Activated T-cell treated with anti-CD3 and anti-CD28 coated beads for 1 hour (primary cell): Measurements from ENCODE around the gene MBP.

Source experiments
- DNase-seq: peaks from one replicate; pipeline ENCODE4 v3.0.0-alpha.2; 2020; ENCODE audit warnings: low read depth

Gene MBP

GRCh38 chr18:76943542-76944339, 188.8 kb downstream of the MBP start:
- no peak for DNase-seq

DNA sequence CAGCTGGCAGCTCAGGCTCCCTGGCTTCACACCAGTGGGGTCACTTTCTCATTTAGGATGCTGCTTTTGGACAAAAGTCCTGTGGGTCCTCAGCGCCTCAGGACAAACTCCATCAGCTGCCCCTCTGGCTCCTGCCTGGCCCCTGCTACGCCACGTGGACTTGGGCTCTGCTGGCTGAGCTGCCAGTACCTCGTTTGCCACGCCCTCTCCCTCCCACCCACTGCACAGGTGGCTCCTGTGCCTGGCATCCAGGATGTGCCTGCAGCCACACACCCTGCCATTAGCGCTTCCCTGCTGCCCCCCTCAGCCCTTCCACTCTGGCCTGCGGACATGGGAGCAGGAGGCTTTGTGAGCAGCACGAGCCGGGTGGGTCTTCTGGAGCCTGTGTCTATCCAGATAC, 191.3 kb downstream of the MBP start:
- no peak for DNase-seq

- no peak for DNase-seq
Measured at GRCh38 chr18:76938619-76939018, 194.0 kb downstream of the MBP start.

DNA sequence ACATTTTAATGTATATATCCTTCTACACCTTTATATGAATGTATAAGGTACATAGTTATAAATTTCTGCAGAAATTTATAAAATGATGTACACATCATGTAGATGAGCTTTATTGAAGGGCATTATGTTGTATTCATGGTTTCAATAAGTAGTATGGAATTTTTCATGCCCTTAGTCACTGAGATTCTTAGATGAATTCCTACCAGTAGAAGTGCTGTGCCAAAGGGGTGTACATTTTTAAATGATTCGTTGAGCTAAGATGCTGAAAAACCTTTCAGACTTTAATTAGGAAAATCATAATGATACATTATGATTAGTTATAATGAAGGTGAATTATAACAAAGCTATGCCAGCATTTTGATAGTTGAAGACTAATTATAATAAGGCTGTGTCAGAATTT, 195.0 kb downstream of the MBP start:
- DNase-seq, result no peak

DNA sequence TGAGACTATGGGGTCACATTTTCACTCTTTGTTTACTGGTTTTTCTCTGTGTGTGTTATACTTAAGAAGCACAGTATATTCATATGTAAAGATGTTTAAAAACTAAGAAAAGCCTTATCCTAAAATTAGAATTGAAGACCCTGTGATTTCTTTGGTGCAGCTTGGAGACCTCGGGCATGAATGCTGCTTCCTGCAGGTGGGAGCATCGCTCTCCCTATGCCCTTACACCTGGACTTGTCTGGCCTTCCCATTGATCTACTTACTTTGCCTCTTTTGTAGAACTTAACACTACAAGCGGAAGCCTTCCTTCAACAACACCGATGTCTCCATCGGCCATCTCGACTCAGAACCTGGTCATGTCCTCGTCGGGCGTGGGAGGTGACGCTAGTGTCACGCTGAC, 195.7 kb downstream of the MBP start:
- no peak for DNase-seq

GRCh38 chr18:76935722-76936337, 196.8 kb downstream of the MBP start:
- no peak for DNase-seq

DNA sequence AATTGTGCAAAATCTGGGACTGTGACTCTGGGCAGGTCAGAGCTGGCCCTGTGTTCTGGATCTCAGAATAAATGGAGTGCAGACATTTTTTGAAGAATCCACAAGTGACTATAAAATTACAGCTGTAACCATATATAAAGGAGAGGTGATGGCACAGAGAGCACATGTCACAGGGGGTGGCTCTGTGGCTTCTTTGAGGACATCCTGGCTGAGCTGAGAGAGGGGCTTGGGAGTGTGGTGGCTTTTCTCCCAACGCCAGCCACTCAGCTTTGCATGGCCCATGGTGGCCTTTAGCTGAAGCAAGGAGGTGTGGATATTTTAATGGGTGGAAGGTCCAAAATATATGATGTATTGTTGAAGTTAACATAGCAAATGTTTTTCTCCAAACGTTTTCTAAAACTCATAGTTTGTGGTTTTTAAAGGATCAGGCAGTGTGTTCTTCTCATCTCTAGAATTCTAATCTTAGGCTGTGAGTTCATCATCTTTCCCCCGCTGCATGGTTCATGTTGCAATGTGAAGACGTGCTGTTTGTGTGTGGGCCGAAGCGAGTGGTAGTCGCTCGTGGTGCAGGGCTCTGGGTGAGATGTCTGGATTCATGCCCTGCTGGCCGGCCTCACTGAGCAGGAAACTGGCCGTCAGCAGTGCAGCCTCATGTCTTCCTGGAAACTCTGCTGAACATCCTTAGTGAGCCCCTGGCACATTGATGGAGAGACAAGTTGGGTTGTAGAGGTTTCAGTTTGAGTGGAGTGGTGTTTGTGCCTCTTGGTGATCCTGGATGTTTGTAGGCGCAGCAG, 200.4 kb downstream of the MBP start:
- DNase-seq, result no peak

- no peak for DNase-seq
Measured at GRCh38 chr18:76931171-76931570, 201.4 kb downstream of the MBP start.
